Ascending aorta (tissue), 2 donors: ENCODE data around the gene KRT6B. TPM values are rescaled to one million over a fixed set of nuclear protein-coding genes. Genes with fewer than 3 reads are reported as not detected.

ENCODE experiments used
- DNase-seq, 2 donors: peaks; one replicate each; pipeline ENCODE4 v3.0.0-alpha.2; 2019; ENCODE audit warnings: low spot score in 2 of 2
- H3K27ac ChIP-seq, 2 donors: fragments of 200-600 bp; sonication (generic); one replicate each; pipeline ENCODE4 v1.5.1; 2016 to 2017; ENCODE audit warnings: mild to moderate bottlenecking in 1 of 2
- H3K27me3 ChIP-seq: fragments of 200-600 bp; sonication (generic); one replicate; pipeline ENCODE4 v1.5.1; 2017
- H3K36me3 ChIP-seq, 2 donors: fragments of 200-600 bp; sonication (generic); one replicate each; pipeline ENCODE4 v1.5.1; 2016
- H3K4me1 ChIP-seq, 2 donors: fragments of 200-600 bp; sonication (generic); one replicate each; pipeline ENCODE4 v1.5.1; 2016 to 2017; ENCODE audit warnings: mild to moderate bottlenecking in 1 of 2
- H3K4me3 ChIP-seq, 2 donors: fragments of 200-600 bp; sonication (generic); one replicate each; pipeline ENCODE4 v1.5.1; 2016 to 2017; ENCODE audit warnings: mild to moderate bottlenecking in 1 of 2
- H3K9me3 ChIP-seq, 2 donors: fragments of 200-600 bp; sonication (generic); one replicate each; pipeline ENCODE4 v1.5.1; 2016
- CTCF ChIP-seq, 3 experiments: fragments of 200-600 bp in 2 of 3; fragments of 450-650 bp in 1 of 3; sonication (generic) in 2 of 3; IDR thresholded peaks; one replicate each; pipeline ENCODE4 v1.5.1; 2016 to 2019; ENCODE audit warnings: antibody characterized with exemption in 3 of 3, mild to moderate bottlenecking in 1 of 3, moderate library complexity in 1 of 3
- intact Hi-C: fragments of 100-400 bp; cut with DNase I; formaldehyde crosslinking; loops from one replicate; pipeline ENCODE4 v1.15.1; 2023
- total RNA-seq: library from RNA; depleted of rRNA; stranded (reverse); fragments of >200 nt; gene quantifications from one replicate; pipeline ENCODE4 v1.1.0, GENCODE V29; 2016

Gene KRT6B
- total RNA-seq, 1 donor from 2014 or later: 0.32 TPM

DNA sequence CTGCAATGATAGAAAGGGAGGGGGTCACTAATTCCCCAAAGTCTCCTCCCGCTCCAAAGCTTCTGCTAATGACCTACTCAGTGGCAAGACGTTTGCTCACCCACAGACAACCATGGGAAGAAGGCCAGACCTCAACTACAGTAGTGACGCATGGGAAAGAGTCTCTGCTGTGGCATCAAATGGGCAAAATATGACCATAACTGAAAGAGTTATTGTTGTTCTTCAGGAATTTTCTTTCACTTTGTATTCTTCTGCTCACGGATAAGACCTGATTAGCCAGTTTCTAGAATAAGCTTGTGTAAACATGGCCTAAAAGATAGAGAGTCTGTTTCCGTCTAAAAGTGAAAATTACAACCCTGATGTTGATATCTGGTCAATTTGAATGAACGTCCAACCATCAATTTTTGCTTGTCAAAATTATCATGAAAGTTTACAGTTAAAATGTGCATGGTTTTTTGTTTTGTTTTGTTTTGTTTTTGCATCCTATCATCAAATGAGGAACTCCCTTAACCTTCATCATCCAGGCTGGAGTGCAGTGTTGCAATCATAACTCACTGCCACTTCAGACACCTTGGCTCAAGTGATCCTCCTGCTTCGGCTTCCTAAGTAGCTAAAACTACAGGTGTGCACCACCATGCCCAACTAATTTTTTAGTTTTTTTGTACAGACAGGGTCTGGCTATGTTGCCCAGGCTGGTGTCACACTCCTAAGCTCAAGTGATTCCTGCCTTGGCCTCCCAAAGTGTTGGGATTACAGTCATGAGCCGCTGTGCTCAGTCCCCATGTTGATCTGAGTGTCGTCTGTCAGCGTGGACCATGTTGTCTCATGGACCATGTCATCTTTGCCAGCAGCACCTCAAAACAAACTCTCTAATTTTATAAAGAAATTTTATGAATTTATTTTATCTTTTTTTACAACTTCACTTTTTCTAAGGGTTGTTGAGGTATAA is 7.0 kb downstream of the KRT6B start:
- Histone ChIP-seq H3K4me3 (no peak overlapping the region), H3K9me3 (no peaks in the 10 kb centered on the region), H3K36me3 (no peaks in the 10 kb centered on the region), H3K27ac (no peak overlapping the region), H3K27me3 (no peaks in the 10 kb centered on the region), H3K4me1 (no peaks in the 10 kb centered on the region)
- intact Hi-C loops: no loop called here
- no peak for TF ChIP-seq CTCF (IDR thresholded peaks at IDR 0.05)
- no peak for DNase-seq

DNA sequence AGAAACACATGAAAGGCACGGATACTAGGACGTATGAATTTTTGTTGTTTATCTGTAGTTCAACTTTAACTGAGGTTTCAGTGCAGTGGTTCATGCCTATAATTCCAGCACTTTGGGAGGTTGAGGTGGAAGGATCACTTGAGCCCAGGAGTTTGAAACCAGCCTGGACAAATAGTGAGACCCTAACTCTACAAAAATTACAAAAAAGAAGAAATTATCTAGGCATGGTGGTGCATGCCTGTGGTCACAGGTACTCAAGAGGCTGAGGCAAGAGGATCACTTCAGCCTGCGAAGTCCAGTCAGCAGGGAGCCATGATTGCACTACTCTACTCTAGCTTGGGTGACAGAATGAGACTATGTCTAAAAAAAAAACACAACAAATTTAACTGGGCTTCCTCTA is 8.0 kb downstream of the KRT6B start:
- intact Hi-C loops: no loop called here
- TF ChIP-seq CTCF (IDR thresholded peaks at IDR 0.05): no peak
- H3K9me3 ChIP-seq: no peaks in the 10 kb centered on the region

GRCh38 chr12:52442600-52443061 is 9.3 kb downstream of the KRT6B start:
- DNase-seq: no peak
- Histone ChIP-seq H3K36me3 (no peaks in the 10 kb centered on the region), H3K4me3 (no peak overlapping the region), H3K4me1 (no peaks in the 10 kb centered on the region), H3K27me3 (no peaks in the 10 kb centered on the region), H3K27ac (no peak overlapping the region), H3K9me3 (no peaks in the 10 kb centered on the region)
- no peak for TF ChIP-seq CTCF (IDR thresholded peaks at IDR 0.05)
- intact Hi-C loops: no loop called here

More for the DNA sequence above, 8.0 kb downstream of the KRT6B start:
- H3K4me1 ChIP-seq: no peaks in the 10 kb centered on the region
- no peak for DNase-seq
- no peaks in the 10 kb centered on the region for H3K27me3 ChIP-seq
- H3K36me3 ChIP-seq: no peaks in the 10 kb centered on the region
- no peak overlapping the region for H3K4me3 ChIP-seq
- no peak overlapping the region for H3K27ac ChIP-seq

DNA sequence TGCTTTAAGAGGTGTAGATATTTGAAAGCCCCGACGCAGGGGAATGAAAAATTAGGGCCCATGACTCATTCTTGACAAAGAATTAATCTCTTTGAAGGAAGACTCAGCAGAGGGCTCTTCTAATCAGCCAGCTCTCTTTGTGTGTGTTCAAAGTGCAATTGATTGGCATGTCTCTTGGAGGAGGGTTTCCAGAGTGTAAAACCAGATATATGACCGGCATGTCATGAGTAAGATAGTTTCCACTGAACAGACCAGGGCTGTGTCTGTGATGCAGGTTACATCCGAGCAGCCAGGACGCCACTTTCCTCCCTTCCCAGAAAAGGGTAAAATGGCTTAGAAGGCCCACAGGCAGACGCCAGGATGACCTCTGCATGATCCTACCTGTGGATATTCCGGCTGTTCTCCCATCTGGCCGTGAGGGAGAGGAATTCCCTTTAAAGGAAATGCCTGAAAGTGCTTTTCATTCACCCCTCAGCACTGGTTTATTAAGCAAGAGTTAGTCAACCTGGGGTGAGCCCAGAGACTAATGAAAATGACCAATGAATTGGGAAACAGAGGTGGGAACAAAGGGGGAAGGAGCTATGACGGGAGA is 10.5 kb downstream of the KRT6B start:
- Histone ChIP-seq H3K27me3 (no peaks in the 10 kb centered on the region), H3K27ac (no peak overlapping the region), H3K36me3 (no peaks in the 10 kb centered on the region), H3K9me3 (no peaks in the 10 kb centered on the region), H3K4me3 (no peak overlapping the region), H3K4me1 (no peaks in the 10 kb centered on the region)
- DNase-seq: no peak
- intact Hi-C loops: no loop called here
- TF ChIP-seq CTCF (IDR thresholded peaks at IDR 0.05): no peak

GRCh38 chr12:52440821-52441319 is 11.1 kb downstream of the KRT6B start:
- H3K4me1 ChIP-seq: no peaks in the 10 kb centered on the region
- H3K27ac ChIP-seq: no peak overlapping the region
- DNase-seq: no peak
- intact Hi-C loops: no loop called here
- no peaks in the 10 kb centered on the region for H3K9me3 ChIP-seq
- H3K27me3 ChIP-seq: no peaks in the 10 kb centered on the region
- H3K36me3 ChIP-seq: no peaks in the 10 kb centered on the region
- TF ChIP-seq CTCF (IDR thresholded peaks at IDR 0.05): no peak
- no peak overlapping the region for H3K4me3 ChIP-seq
